NCI-H526 treated with DMSO at 0.1 percent for 48 hours (cell line): ENCODE results near the gene TOPORS.
"Not testable (repeated sequence)": the region's sequence is repeated elsewhere in the genome, so short reads cannot be mapped to it uniquely, and the experiment has no call there.

Experiments used
- DNase-seq: peaks from one replicate; lab custom pipeline; 2025; lab: John Stamatoyannopoulos, UW

TOPORS gene

GRCh38 chr9:32552172-32552872 is at the start of gene TOPORS, which contains the start of gene SMIM27:
TOPORS (minus strand) TSS chr9:32552586; CDS start chr9:32552436, 150 bp downstream.
SMIM27 (plus strand) TSS chr9:32552327; CDS start chr9:32552435, 108 bp downstream.
- DNase-seq, result peak; percentile 91

- not testable (repeated sequence) for DNase-seq
These were observed 46.6 kb upstream of the TOPORS start for GRCh38 chr9:32599021-32599420.

DNA sequence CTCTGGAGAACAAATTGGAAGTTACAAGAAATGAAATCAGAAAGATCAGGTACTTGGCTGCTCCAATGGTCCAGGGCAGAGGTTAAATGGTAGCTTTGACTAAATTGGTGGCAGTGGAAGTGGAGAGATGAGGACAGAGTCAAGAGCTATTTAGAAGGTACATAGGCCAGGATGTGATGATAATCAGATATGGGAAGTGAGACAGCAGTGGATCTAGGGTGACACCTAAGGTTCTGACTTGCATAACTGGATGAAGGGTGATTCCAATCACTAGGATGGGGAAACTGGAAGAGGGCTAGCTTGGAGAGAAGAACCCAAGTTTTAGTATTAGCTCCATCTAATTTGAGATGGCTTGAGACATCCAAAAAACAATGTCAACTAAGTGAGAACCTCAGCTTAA is 44.5 kb upstream of the TOPORS start:
- no peak for DNase-seq

DNA sequence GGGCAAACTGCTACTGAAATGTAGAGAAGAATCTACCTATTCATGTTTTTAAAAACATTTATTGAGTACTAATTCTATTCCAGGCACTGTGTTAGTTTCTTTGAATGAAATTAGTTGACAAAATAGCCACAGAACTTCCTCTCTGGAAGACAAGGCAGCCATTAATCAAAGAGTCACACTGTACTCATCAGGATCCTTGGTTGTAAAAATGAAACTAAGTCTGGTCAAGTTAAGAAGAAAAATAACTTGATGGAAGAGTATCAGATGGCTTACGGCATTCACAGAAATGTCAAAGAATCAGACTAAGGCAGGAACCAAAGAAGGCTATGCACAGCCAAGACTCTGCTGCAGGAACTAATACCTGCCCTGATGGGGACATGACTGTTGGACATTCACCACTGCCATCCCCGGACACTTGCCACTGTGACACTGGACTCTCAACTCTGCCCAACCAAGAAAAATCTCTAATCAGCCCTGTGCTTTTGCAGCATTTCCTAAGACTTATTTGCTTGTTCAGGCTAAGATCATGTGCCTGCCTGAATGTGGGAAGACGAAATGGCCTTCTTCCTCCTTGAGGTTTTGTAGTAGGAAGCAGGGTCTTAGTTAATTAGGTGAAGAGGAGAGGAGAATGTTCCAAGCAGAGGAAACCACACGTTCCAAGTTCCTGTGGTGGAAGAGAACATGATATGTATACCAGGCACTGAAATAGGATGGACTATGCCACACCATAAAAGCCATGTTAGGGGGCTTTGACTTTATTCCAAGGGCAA is 43.9 kb upstream of the TOPORS start:
- no peak for DNase-seq

GRCh38 chr9:32590898-32591297 is 38.5 kb upstream of the TOPORS start:
- no peak for DNase-seq

DNA sequence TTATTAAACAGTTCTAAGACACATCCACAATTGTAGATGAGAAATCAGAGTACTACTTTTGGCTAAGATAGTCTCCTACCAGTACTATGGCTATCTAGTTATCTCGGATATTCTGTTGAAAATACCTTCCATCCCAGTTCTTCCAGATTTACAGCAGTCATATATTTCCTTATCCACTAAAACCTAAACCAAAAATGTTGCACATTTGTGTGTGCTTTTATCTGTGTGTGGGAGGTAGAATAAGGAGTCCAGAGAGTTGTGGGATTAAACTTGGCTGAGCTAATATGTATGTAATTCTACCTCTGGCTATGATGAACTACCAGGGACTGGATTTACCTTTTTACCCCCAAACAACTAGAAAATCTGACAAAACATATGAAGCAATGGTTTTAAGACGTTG is 38.1 kb upstream of the TOPORS start:
- DNase-seq, result no peak

DNA sequence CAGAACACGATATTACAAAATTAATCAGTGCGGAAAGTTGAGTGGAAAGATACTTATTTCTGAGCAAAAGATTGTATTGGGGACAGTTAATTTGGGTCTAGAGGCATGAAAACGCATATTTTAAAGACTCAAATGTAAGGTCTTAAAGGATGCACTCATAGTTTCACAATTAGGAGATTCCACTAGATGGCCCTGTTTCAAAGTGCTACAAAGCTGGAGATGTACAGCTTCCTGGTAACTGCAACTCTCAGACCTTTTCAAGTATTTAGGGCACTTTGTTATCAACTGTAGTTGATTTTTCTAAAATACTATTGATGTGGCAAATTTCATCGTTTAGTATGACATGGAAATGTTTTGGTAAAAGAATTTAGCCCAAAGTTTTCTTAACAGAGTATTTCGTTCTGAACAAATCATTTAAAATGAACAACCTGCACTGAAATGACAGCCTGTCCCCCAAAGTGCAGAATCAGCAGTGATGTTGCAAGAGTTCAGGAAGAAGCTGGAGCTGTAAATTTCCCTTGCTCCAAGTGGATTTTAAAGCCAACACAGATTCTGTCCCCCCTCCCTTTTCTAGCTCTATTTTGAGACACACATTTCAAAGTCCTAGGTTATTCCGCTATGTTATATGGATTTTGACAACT is 36.8 kb upstream of the TOPORS start:
- DNase-seq, result peak; percentile 23

GRCh38 chr9:32587901-32588300 is 35.5 kb upstream of the TOPORS start:
- DNase-seq, result no peak

GRCh38 chr9:32584784-32585183 is 32.4 kb upstream of the TOPORS start:
- DNase-seq, result no peak

- peak; percentile 36 for DNase-seq
These were observed 29.2 kb upstream of the TOPORS start for GRCh38 chr9:32581512-32582143.

DNA sequence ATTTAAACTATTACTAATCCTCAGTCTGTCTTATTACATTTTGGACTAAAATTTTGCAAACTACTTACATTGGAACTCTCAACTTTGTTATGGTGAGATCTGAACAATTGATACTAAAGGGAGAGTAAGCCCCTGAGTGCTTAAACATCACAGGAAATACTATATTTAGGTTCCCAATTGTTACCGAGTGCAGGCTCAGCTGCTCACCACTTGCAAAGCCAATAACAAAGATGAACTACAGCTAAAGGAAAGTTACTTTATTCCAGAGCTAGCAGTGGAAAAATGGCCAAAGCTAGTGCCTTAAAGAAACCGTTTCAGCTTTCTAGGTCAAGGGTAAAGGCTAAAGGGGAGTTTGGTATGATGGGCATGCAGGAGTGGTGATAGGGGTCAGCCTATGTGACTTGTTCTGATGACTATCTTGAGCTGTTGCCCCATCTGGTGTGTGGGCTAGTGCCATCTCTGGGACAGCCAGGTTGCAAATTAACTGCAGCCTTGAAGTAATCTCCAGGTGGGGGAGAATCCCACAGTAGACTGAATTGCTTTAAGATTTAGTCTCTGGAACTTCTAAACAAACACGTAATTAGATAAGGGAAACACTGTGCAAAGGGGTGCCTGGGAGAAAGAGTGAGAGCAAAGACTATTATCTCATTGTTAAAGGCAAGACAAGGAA is 28.4 kb upstream of the TOPORS start:
- DNase-seq, result no peak

- DNase-seq, result peak; percentile 21
These were observed 27.4 kb upstream of the TOPORS start for GRCh38 chr9:32579706-32580331.

GRCh38 chr9:32578976-32579375 is 26.6 kb upstream of the TOPORS start:
- no peak for DNase-seq

- no peak for DNase-seq
These were observed 24.9 kb upstream of the TOPORS start for GRCh38 chr9:32577316-32577715.

- DNase-seq, result no peak
These were observed 22.5 kb upstream of the TOPORS start for GRCh38 chr9:32574858-32575257.

DNA sequence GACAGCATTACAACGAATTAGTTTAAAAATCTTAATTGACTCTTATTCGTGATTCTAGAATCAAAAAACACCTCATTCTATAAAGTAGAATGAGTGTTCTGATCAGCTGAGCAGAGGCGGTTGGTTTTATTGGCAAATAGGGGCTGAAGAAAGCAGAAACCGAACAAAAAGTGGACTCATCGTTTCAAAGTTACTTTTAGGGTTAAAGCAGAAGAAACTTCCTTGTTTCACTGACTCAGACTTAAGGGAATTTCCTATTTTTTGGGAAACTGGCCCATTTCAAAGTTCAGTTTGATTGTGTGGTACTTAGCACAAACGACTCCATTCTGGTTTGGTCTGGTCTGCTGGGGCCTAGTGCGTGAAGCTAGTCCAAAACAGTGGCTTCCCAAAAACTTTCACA is 21.4 kb upstream of the TOPORS start:
- DNase-seq, result no peak

DNA sequence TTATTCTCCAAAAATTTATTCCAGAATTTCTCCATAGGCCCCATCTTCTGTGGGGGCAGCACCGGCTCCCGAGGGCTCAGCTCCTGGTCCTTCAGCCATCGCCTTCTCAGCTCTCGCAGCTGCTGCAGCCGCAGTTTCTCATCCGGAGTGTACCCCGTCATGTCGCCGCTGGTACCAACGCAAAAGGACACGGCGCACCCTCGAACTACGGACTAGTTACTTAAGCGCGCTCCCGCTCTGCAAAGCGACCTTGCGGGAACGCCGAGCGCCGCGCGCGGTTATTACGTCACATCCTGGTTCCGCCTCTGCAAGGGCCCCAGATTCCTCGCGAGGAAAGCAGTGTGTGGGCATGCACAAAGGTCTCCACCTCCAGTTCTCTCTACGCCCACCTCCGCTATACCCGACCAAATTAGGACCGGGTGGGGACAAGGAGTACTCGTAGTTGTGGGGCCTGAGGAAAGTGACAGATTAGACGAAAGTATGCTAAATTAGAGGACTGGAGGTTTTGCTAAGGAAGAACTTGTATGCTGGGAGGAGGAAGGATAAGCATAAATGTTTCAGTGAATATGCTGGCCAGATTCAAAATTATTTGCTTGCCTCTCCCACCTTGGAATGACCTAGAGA is 20.6 kb upstream of the TOPORS start, which contains the start of gene NDUFB6:
TSS of gene NDUFB6 (minus strand) at position 260 of the 624 bp plus-strand sequence. CDS start at position 161, 99 bp downstream.
- peak; percentile 87 for DNase-seq

- peak; percentile 67 for DNase-seq
These were observed 19.8 kb upstream of the TOPORS start for GRCh38 chr9:32571969-32572899.

DNA sequence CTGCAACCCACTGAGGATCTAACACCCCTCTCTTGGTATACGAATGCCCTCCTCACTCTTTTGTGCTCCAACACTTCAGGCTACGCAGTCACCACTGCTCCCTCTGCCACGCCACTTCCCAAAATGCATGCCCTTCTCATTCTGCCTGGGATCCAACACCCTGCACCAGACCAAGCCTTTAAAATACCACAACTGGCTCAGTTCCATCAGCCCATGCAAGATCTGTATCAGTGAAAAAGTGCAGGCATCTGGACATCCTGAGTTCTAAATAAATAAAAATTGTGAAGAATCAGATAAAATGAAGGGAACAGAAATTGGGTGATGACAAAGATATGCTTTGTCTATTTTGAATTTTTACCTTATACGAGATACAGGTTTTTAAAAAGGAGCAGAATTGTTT is 17.9 kb upstream of the TOPORS start:
- DNase-seq, result no peak

- no peak for DNase-seq
These were observed 14.4 kb upstream of the TOPORS start for GRCh38 chr9:32566770-32567169.
